CD4-positive, alpha-beta T cell treated with Interleukin-2 at 100 ng/mL for 4 hours (primary cell): ENCODE data around the gene KMT2C.
"Not testable (repeated sequence)": the region's sequence is repeated elsewhere in the genome, so short reads cannot be mapped to it uniquely, and the experiment has no call there.

ENCODE experiments used
- DNase-seq: peaks from one replicate; pipeline ENCODE4 v3.0.0-alpha.2; 2020; ENCODE audit warnings: low spot score

KMT2C gene

DNA sequence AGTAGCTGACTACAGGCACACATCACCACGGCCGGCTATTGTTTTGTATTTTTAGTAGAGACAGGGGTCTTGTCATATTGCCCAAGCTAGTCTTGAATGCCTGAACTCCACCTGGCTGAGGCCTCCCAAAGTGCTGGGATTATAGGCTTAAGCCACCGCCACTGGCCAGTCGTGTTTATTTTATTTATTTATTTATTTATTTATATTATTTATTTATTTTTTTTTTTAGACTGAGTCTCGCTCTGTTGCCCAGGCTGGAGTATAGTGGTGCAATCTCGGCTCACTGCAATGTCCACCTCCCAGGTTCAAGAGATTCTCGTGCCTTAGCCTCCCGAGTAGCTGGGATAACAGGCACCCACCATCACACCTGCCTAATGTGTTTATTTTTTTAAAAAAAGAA, 6.0 kb upstream of the KMT2C start:
- not testable (repeated sequence) for DNase-seq

GRCh38 chr7:152441168-152441567, 5.4 kb upstream of the KMT2C start:
- DNase-seq, result not testable (repeated sequence)

GRCh38 chr7:152438017-152438416, 2.2 kb upstream of the KMT2C start:
- DNase-seq, result not testable (repeated sequence)

DNA sequence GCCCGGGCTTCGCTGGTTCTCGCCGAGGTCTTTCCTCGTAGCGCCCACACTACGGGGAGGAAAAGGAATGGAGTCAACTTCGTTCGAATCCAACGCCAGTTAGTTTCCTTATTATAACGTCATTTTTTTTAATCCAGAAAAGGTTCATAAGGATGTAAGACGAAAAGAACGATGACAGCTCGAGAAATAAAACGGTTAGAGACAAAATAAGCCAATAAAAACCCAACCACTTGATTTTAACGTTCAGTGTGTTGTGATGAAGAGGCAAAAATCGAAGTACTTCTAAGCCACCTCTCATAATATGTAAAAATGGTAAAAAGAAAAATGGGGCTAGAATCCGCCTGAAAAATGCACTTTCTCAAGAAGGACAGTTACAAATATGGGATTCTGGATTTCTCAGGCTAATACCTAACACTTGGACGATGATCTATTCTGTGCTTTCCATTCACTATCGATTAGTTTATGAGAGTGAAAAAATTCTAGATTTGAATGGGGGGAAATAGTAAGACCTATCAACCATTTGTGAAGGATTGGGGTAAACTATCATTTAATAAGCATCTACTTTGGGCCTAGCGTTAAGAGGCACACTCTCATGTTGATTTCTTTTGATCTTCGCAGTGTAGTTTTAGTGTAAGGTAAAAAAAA, 1.2 kb upstream of the KMT2C start:
- not testable (repeated sequence) for DNase-seq

DNA sequence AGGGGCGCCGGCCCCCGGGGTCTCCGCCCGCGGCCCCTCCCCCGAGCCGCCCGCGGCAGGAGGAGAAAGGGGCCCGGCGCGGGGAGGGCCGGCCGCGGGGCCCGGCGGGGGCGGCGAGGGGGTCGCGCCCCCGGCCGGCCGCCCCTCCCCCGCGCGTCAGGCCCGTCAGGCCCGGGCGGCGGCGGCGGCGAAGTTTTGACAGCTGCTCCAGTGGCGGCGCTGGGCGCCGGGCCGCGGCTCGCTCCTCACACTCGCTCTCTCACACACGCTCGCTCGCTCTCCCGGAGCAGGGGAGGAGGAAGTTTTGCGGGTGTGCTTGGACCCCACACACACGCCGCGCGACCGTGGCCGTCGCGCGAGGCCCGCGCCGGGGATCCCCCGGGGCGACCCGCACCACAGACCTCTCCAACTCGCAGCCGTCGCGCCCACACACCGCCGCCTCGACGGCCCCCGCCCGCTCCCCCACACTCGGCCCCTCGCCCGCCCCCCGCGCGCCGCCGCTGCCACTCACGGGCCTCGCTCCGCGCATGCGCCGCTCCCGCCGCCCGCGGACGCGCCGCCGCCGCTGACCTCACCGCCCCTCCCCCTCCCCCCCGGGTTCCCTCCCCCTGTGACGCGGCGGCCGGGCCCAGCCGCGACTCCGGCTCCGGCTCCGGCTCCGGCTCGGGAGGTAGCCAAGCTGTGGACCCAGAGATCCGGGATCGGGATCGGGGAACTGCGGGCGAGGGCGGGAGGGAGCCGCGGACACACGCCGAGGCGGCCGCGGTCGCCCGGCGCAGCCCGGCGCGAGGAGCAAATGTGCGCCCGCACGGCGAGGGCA, 518 bp upstream of the KMT2C start:
- DNase-seq, result peak; percentile 91

DNA sequence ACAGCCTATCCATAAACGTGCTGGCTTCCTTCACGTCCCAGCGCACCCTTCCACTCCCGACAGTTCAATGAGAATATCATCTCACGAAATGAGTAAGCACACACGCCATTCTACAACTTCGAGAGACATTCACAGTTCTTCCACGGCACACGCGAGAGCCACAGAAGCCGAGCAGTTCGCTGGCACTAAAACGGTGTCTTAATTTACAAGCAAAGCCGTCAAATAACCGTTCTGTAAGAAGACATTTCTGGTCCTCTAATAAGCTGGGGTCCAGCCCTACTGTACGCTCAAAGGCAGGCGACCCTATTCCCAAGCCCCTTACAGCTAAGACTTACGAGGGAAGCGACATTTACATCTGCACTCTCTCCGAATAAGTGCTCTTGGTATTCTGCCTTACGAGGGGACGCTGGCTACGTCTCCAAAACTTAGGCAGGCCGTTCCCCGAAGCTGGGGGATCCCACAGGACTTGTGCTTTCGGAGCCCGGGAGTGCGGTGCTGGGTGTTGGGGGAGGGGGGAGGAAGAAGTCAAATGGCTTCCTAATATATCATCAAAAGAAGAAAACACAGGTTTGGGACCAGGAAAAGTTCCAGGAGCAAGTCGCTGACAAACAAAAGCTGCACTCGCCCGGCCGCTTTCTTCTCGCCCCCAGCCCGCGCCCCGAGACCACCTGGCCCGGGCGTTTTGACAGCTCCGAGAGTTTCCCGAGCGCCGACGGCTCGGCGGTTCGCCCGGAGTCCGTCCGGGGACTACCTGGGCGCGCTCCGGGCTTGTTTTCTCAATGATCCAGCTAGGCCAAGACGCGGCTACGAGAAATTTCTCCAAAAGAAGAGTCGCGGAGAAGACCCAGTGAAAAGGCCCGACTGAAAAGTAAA, 1.1 kb downstream of the KMT2C start:
- peak; percentile 29 for DNase-seq

DNA sequence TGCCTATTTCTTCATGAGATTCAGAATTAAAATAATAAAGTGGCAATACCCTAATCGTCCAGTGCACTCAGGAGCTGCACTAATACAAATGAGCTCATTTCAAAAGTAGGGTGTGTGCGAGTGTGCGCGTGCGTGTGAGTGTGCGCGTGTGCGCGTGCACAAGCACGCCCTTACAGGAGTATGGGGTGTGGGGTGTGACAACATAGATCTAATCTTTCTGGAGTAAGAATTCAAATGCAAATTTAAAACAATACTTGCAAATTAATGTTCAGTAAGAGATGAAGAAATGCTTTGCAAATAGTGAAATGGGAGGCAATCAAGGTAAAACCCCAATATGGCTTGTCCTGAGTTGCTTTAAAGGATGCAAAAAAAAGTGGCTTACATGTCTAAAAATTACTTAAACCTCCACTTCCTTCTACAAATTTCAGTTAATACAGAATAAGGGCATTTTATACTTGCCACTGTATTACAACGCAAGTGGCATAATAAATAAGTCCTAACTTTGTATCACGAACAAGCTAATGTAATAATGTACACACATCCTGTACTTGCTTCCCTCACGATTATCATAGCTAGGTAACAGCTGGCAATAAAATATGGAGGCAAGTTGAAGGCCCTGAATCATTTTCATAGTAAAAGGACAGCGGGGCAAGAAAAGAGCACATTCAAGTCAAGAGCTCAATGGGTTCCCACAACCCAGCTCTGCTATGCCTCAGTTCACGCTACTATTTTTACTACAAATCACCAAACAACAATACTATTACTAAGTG, 1.9 kb downstream of the KMT2C start:
- DNase-seq, result peak; percentile 78

DNA sequence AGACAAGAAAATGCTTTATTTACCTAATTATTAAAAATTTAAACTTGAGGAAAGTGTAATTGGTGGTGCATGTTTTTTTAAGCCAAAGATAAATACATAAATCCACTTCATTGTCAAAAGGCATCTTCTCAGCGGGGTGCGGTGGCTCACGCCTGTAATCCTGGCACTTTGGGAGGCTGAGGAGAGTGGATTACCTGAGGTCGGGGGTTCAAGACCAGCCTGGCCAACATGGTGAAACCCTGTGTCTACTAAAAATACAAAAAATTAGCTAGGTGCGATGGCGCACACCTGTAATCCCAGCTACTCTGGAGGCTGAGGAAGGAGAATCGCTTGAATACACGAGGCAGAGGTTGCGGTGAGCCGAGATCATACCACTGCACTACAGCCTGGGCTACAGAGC, 3.1 kb downstream of the KMT2C start:
- not testable (repeated sequence) for DNase-seq

GRCh38 chr7:152430854-152431253, 4.9 kb downstream of the KMT2C start:
- no peak for DNase-seq

GRCh38 chr7:152430118-152430517, 5.7 kb downstream of the KMT2C start:
- DNase-seq, result not testable (repeated sequence)

DNA sequence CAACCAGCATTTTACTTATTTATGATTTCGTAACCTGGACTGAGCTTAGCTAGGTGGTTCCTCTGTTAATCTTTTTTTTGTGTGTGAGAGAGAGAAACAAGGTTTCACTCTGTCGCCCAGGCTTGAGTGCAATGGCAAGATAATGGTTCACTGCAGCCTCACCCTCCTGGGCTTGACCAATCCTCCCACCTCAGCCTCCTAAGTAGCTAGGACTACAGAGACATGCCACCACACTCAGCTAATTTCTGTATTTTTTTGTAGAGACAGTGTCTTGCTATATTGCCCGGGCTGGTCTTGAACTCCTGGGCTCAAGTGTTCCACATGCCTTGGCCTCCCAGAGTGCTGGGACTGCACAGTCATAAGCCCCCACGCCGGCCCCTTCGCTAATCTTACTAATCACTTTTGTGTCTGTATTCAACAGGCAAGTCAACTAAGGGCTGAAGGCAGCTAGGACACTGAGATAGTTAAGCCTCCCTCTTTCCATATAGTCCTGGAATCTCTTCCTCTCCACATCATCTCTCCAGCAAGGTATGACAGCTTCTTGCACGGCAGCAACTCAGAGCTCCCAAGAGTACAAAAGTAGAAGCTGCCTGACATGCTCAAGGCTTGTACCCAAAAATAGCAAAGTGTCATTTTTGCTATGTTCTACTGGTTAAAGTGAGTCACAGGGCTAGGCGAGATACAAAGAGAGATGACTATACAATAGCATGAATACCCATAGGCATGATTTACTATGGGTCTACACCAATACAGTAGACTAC, 11.3 kb downstream of the KMT2C start:
- DNase-seq, result no peak

DNA sequence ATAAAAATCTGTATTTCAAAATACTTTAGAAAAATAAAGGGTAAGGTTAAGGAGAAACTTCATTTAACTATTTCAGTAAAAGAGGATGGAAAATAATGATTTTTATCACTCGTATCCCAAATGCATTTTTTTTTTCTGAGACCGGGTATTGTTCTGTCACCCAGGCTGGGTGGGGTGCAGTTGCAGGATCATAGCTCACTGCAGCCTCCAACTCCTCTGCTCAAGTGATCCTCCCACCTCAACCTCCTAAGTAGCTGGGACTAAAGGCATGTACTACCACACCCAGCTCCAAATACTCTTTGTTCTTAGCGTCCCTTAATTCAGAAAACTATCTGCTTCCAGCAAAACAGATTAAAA, 11.8 kb downstream of the KMT2C start:
- DNase-seq, result no peak

DNA sequence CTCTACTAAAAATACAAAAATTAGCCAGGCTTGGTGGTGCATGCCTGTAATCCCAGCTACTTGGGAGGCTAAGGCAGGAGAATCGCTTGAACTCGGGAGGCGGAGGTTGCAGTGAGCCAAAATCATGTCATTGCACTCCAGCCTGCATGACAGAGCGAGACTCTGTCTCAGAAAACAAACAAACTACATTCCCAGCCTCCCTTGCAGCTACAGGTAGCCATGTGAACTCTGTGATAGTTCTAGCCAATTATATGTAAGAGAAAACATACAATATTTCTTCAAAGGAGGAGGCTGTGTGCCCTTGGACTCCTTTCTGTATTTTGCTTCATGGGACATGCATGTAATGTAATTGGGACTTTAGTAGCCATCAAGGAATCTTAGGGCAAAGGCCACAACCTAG, 12.6 kb downstream of the KMT2C start:
- DNase-seq, result not testable (repeated sequence)

- DNase-seq, result not testable (repeated sequence)
These were observed 14.9 kb downstream of the KMT2C start for GRCh38 chr7:152420950-152421349.

DNA sequence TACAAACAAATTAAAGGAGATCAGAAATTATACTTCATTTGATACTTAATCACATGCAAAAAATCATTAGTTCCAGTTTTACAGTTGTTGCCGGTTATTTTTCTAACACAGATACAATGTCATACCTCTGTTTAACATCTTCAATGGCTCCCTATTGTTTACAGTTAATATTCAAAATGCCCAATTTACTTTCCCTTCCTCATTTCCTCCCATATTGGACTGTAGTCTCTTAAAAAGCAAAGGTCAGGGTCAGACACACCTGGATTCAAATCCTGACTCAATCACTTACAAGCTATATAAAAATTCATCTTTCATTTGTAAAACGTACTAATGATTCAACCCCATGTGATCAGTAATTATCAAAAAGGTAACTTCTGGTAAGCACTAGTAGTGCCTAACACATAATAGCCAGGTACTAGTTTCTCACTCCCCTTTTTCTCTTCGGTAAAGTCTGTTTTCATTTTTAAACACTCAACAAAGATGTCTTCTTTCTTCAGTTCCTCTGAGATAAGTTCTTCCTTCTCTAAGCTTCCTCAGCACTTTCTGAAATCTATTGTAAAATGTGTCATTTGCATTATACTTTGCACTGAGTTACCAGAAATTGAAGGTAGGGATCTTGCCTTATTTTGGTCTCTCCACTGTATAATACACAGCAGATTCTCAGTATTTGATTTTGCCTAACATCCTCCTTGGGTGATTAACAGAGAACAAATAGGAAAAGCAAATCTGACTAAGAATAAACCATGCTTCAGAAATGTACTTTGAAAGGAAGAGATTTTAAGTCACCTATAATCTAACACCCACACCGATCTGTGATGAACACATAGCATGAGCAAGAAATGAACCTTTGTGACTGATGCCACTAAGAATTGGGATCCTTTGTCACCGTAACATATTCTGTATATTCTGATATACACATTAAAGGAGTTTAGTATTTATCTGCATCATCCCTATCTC, 16.1 kb downstream of the KMT2C start:
- DNase-seq, result no peak

- no peak for DNase-seq
These were observed 21.0 kb downstream of the KMT2C start for GRCh38 chr7:152414779-152415178.

DNA sequence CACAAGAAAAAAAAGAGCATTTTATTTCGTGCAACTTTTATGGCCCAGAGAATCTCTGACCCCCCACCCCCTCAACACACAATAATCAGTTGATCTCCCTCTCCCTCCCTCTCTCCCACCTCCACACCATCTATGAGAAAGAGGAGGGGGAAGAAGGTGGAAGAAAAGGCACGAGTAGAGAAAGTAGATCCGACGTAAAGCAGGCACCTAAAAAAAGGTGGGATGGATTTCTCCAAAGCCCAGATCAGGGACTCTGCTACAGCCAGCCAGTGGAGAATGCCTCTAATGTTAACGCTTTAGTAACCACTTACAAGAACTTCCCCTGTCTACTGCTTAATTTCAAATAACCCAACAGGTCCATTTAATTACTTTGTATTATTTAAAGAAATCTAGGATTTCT, 24.4 kb downstream of the KMT2C start:
- no peak for DNase-seq

DNA sequence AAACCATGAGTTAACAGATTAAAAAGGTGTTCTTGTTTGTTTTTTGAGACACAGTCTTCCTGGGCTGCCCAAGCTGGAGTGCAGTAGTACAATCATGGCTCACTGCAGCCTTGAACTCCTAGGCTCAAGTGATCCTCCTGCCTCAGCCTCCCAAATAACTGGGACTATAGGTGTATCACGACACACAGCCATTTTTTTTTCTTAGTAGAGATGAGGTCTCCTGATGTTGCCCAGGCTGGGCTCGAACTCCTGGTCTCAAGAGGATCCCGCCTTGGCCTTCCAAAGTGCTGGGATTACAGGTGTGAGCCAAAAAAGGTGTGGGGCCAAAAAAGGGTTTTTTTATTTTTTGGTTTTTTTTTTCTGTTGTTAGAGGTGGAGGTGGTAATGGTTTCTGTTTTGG, 29.3 kb downstream of the KMT2C start:
- DNase-seq, result no peak

GRCh38 chr7:152406030-152406429, 29.8 kb downstream of the KMT2C start:
- not testable (repeated sequence) for DNase-seq

DNA sequence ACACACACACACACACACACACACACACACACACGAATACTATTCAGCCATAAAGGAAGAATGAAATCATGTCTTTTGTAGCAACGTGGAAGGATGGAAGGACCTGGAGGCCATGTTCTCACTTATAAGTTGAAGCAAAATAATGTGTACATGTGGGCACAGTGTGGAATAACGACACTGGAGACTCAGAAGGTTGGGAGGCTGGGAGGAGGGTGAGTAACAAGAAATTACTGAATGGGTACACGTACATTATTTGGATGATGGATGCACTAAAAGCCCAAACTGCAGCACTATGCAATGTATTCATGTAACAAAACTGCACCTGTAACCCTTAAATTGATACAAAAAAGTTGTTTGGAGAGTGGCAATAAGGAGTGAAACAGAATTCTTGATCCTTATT, 32.1 kb downstream of the KMT2C start:
- DNase-seq, result no peak
